Stimulated activated CD8-positive, alpha-beta memory T cell treated with anti-CD3 and anti-CD28 coated beads, Interleukin-4, amount 100 ng/mL, for 24 hours (primary cell): ENCODE results near the gene CRAT.

ENCODE experiments used
- DNase-seq: peaks from one replicate; pipeline ENCODE4 v3.0.0-alpha.2; 2020; ENCODE audit warnings: low read depth

CRAT gene

DNA sequence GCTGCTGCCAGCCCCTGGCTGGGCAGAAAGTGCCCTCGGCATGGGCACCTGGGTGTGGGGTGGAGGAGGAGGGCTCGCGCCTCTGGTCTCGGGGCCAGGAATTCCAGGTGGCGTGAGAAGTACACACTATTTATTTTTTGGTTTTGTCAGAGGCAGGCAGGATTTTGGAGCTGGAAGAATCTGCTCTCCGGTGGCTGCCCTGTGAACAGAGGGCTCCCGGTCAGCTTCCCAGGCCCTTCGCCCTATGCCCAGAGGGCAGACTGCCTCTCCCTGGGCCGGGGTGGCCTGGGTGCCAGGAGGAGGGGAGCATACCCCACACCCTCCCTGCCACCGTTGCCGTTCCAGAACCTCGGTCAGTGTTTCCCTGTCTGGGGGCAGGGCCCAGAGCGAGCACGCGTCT lies 21.3 kb downstream of the CRAT start:
- DNase-seq: no peak

DNA sequence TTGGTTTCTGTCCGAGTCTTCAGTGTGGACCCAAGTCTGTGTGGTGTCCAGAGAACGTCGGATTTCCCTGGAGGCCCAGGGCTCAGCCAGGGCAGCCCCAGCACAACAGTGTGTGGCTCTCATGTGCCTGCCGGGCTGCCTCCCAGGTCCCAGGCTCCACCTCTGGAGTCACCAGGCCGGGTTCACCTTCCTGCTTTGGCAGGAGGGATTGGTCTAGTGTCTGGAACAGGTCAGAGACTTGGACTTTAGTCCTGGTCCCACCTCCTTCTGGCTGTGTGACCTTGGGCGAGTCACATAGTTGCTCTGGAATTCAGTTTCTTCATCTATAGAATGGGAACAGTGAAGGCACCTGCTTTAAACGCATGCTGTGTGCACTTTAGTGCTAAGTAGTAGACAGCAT lies 26.5 kb downstream of the CRAT start:
- no peak for DNase-seq

DNA sequence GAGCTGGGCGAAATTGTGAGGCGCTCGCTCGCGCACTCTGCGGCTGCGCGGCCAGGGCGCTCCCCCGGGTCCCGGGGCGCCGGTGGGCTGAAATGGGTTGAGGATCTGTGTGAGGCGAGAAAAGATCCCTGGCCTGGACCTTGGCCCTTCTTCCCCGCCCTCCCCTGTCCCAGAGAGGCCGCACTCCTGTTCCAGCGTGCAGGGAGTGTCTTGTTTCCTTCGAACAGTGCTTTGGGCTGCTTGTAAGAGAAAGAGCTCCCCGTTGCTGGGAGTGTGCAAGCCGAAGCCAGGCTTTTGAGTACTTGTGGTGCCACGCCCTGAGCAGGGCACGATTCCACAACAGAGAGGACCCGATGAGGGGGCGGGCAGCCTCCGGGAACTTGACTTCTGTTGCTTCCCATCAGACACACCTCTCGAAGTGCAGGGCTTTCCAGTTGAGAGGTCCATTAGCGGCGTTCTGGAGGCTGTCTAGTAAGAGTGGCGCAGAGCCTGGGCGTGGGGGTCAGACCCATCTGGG lies 29.1 kb downstream of the CRAT start:
- no peak for DNase-seq

DNA sequence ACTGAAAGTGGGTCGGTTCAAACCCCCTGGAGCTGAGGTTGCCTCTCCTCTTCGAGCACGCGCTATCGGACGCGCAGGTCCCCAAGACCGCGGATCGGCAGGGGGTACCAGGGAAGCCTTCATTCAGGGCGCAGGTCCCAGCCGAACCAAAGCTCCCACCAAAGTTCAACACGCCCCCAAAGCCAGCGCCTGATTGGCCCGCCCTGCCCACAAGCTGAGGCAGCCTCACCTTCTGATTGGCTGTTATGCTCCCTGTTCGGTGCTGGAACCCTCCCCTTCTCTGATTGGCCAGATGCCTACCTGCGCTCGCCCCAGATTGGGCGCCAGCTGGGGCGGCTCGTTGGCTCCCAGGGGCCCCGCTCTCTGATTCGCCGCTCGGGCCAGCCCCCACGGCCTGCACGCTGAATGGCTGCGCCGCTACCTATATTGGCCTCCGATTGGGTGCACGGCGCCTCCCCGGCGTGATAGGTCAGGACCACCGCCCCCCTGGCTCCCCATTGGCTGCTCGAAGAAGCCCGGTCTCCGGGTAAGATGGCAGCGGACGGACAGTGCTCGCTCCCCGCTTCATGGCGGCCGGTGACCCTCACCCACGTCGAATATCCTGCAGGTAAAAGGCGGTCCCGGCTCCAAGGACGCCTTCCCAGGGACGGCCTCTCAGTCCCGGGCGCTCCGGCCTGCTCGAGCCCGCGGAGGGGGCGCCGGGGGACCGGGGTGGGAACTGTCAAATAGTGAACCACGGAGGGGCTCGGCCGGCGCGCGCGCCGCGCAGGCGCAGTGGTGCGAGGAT lies 29.8 kb downstream of the CRAT start, which contains the start of gene DOLPP1:
TSS of gene DOLPP1 (plus strand) at position 511 of the 787 bp plus-strand sequence. CDS start at position 532, 21 bp downstream.
- DNase-seq: peak; percentile 98

DNA sequence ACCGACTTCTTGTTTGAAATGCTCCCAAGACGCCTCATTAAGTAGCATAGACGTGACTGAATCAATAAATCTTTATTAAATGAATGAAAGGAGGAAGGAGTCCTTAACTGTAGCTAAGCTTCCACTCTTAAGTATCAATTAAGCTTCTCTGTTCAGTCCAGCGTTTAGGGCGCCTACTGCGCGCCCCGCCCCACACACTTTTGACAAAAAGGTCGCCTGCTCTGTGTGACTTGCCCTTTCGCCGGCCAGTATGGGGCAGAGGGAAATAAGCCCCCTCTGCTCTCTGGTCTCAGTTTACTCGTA lies 30.3 kb downstream of the CRAT start:
- DNase-seq: no peak

DNA sequence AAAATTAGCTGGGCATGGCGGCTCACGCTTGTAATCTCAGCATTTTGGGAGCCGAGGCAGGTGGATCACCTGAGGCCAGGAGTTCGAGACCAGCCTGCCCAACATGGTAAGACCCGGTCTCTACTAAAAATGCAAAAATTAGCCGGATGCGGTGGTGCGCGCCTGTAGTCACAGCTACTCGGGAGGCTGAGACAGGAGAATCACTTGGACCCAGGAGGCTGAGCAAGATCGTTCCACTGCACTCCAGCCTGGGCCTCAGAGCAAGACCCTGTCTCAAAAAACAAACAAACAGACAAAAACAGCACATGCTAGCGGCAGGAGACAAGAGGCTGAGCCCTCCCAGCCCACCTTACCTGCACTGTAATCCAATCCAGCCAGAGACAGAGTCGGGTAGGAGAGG lies 30.8 kb downstream of the CRAT start:
- no peak for DNase-seq

DNA sequence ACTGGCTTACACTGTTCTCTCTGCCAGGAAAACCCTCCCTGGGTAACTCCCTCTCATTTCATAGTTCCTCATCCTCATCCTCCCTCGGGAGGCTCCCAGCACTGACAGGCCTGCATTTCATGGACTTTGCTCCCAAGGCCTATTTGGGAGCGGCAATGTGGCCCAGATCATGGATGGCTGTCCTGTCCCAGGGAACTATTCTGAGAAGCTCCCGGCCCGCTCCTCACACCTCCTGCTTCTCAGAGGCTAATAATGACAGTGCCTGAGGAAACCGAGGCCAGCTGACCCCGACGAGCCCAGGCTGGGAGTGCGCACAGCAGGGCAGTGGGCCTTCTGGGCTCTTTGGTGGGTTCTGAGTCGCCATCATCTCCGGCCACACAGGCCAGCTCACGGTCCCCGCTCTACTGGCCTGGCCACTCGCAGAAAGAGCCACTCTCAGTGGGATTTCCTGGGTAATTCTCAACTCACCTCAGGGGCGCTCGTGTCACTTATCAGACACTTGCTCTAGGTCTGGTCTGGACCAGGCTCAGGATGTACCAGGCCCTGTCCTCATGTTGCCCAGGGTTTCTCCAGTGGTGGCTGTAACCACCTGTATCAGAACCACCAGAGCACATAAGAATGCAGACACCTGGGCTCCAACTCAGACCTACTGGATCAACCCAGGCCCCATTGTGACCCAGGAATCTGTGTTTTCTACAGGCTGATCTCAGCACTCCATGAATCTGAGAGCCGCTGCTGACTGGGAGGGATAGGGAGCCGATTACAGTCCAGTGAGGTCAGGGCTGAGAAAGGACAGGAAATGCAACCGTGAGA lies 31.7 kb downstream of the CRAT start:
- DNase-seq: no peak

DNA sequence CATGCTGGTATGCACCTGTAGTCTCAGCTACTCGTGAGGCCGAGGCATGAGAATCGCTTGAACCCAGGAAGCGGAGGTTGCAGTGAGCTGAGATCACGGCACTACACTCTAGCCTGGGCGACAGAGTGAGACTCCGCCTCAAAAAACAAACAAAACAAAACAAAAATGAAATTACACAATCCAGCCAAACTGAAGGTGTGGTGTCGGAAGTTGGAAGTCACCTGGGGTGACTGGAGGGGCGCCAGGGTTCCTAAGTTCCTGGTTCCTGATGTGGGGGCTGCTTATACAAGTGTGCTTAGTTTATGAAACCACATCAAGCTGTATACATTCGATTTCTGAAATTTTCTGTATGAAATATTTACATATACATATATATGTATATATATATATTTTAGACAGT lies 33.4 kb downstream of the CRAT start:
- DNase-seq: no peak

DNA sequence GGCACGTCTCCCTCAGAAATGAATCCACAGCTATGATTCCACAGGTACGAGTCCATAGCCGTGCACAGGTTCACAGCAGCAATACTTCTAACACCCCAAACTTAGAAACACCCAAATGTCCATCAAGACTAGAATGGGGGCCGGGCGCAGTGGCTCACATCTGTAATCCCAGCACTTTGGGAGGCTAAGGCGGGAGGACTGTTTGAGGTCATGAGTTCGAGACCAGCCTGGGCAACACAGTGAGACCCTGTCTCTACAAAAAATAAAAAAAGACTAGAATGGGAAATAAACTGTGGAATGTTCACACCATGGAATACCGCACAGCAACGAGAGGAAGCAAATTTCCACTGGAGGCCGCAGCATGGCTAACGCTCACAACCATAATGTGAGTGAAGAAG lies 34.0 kb downstream of the CRAT start:
- DNase-seq: no peak

DNA sequence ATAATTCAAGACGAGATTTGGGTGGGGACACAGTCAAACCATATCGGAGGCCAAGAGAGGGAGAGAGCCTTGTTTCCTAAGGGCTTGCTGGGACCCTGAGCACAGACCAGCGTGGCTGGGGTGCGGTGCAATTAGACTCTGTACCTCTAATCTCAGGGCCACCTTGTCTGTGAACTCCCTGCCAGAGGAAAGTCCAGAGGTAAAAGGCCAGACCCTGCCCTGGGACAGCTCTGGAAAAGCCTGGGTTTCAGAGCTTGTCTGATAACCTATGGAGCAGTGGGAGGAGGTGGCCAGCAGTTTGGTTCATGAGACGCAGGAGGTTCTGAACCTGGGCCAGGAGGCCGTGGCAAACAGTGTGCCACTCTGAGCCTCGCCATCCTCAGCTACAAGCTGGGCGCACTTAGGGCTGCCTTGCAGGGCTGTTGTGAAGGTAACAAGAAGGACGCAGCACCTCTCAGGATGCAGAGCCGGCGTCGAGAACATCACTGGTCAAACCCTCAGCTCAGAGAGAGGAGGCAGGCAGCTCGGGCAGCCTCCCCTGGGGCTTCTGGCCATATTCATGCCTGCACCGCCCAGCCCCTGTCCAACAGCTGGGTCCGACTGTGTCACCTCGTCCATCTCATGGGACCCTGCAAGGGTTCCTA lies 34.5 kb downstream of the CRAT start:
- DNase-seq: no peak

DNA sequence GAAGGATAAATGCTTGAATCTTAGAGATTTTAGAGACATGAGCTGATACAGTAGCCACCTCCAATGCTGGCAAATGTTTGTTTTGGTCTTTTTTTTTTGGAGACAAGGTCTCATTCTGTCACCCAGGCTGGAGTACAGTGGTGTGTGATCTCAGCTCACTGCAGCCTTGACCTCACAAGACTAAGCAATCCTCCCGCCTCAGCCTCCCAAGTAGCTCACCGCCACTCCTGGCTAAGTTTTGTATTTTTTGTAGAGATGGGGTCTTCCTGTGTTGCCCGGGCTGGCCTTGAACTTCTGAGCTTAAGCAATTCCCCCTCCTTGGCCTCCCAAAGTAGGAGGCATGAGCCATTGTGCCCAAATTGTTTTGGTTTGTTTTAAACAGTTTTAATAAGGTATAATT lies 36.5 kb downstream of the CRAT start:
- no peak for DNase-seq

DNA sequence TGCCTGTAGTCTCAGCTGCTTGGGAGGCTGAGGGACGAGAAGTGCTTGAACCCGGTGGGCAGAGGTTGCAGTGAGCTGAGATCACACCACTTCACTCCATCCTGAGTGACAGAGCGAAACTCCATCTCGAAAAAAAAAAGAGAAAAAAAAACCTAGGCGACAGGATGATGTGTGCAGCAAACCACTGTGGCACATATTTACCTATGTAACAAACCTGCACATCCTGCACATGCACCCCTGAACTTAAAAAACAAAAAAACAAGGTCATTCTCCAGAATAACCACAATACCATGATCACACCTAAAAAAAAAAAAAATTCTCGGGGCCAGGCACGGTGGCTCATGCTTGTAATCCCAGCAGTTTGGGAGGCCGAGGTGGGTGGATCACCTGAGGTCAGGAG lies 37.2 kb downstream of the CRAT start:
- no peak for DNase-seq

DNA sequence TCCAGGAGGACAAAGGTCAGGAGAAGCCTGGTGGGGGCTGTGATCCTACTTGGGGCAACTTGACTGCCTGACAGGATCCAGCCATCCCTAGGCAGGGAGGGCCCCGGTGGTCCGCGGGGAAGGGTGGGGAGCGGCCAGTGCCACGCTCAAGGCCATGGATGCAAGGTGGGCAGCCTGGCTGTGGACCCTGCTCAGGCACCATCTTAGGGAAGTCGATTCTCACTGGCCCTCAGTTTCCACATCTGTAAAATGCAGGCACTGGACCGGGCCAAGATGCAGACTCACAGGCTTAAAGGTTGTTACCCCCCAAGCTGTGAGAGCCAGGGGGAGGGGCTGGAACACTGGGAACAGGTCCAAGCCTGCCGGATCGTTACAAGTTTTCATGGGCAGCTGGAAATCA lies 38.4 kb downstream of the CRAT start:
- no peak for DNase-seq

DNA sequence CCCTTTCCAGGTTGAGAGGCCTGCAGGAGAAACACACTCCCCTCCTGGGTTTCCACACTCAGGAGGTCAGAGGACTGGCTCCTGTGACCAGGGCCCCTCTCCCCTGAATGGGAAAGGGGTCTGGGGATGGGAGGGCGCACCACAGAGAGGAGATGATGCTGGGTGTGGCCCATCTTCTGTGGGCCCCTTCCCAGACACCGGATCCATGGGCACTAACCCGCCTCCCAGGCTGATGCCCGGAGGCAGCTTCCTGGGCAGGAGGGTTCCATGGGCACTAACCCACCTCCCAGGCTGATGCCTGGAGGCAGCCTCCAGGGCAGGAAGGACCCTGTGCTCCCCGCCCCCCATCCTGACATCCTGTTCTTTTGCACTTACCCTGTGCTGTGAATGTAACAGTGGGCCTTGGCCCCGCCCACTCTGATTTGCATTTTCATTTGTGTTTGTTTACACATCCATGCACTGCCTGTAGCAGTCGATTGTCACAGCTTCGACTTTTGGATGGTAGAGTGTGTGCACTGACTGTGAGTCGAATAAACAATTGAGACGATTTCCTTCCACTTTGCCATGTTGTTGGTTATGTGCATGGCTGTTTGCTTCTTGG lies 39.0 kb downstream of the CRAT start:
- DNase-seq: no peak

DNA sequence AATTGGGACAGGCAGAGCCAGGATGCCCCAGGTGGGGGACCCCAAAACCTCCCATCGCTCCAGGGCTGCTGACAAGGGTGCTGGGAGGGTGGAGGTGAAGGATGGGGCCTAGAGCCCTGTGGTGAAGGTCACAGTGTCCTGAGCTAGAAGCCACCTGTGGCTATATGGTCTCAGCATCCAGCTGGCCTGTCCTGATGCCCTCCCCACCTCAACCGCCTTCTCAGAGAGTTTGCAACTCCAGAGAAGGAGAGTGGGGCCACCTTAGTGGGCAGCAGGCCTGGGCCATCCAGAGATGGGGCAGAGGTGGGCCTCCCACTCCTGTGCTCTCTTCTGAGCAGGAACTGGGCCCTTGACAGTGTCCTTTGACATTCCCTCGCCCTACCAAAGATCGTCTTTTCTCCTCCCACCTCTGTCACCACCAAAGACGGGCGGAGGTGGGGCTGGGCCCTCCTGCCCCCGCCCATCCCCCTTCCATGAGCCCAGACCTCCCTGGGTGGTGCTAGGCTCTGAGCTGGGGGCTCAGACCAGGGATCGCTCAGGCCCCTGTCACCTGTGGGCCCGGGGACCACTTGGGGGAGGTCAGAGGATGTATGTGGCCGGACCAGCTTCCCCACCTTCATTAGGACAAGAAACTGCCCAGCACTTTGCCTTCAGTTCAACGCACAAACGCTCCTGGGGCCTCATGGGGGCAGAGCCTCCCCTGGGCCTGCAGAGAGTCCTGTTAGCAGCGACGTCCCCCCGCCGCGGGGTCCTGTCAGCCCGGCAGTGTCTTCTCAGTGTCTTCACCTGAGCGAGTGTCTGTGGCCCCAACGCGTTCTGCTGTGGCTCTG lies 39.7 kb downstream of the CRAT start:
- no peak for DNase-seq

DNA sequence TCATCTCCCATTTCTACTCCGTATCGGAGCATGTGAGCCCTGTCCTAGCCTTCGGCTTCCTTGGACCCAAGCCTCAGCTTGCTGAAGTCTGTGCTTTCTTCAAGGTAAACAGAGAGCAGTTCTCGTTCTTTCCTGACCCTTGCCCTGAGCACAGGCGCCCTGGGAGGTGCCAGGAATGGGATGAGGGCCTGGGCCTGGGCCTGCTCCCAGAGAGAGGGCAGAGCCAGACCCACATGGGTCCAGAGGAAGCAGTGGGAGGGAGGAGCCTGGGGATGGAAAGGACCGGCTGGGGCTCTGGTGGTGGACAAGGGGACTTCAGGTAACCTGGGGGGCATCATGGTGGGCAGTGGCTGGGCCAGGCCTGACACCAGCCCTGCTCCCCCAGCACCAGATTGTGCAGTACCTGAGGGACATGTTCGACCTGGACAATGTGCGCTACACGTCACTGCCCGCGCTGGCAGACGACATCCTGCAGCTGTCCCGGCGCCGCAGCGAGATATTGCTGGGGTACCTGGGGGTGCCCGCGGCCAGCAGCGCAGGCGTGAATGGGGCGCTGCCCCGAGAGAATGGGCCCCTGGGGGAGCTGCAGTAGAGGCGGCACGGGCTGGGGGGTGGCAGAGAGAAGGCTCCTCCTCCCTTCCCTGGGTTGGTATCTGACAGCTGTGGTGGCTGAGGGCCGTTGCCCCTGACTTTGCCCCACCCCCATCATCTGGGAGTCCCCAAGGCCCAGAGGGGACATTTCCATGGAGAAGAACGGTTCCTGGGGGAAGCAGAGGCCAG lies 40.5 kb downstream of the CRAT start:
- DNase-seq: no peak

DNA sequence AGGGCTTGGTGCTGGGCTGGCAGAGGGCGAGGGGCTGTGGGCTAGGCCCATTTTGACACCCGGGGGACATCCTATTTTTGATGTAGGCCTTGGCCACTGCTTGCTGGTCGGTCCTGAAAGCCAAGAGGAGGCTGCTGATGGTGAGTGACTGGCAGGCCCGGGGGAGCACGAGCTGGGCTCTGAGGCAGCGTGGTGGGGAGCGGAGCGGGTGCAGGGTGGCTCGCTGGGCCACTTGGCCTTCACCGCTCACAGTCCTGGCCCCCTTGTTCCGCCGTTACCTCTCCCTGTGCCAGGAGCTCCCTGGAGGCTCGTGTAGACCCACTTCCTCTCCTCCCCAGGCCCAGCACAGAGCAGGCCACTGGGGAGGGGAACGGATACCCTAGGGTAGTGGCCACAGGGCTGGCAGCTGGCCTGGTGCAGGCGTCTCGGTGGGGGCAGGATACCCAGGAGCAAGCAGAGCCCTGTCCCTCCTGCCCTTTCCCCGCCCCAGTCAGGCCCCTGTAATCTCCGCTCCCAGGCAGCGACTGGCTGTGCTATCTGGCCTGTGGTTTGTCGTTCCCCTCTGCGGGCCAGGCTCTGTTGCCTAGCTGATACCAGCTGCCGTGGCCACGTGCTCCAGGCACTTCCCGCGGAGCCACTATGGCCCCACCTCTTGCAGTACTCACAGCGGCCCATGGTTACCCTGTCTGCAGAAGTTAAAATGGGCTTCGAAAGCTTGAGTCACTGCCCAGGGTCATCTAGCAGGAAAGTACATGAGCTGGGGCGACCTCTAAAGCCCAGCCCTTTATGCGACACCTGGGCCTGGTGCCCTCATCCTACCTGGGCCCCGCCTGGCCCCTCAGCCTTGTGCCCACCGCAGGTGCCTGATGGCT lies 41.4 kb downstream of the CRAT start:
- DNase-seq: peak; percentile 37

DNA sequence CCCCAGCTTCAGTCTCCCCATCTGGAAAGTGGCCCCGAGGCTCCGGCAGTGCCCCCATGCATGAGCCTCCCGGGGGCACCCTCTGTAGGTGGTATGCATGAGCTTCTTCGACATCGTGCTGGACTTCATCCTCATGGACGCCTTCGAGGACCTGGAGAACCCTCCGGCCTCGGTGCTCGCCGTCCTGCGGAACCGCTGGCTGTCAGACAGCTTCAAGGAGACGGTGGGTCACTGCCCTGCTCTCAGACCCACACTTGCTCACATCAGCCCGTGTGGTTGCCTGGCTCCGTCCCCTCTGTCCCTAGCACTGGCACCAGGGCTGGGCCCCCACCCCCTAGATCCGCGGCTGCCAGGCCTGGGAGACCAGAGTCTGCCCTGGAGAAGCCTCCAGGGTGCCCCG lies 42.5 kb downstream of the CRAT start:
- DNase-seq: no peak

DNA sequence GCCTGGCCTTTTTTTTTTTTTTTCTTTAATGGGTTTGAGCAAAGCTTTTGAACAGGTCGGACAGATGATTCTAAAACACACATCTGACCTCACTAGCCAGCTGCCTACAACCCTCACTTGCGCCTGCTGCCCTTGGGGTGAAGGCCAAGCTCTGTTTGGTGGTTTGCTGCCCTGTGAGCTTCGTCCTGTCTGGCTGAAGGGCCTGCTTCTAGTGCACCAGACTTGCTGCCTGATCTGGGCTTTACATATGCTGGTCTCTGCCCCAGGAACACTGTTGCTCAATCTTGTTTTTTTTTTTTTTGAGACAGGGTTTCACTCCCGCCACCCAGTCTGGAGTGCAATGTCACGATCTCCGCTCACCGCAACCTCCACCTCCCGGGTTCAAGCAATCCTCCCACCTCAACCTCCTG lies 46.1 kb downstream of the CRAT start:
- DNase-seq: no peak

DNA sequence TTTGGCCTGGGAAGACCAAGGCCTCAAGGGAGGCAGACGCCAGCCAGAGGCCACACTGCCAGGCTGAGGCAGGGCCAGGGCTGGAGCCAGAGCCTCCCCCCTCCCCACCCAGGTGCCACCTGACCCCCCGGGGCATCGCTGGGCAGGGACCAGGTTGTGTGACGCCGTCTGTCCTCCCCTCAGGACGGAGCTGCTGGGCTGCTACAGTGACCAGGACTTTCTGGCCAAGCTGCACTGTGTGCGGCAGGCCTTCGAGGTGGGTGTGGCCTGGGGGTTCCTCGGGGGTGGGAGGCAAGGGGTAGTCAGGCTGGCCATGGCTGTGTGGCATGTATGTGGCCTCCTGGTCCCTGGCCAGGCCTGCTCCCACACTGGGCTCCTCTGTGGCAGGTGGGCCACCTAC lies 47.5 kb downstream of the CRAT start:
- no peak for DNase-seq
